IMR-90 (cell line): ENCODE results near the gene PHF14. TPM values are rescaled to one million over a fixed set of nuclear protein-coding genes. Genes with fewer than 3 reads are reported as not detected.

Experiments used
- ATAC-seq: fragments of 200-7000 bp; cut with Tn5 transposase; 2 replicates; pipeline ENCODE4 v1.9.1; 2020; ENCODE audit warnings: low read depth, mild to moderate bottlenecking, moderate library complexity
- BruUV-seq: library from RNA; stranded (reverse); fragments of 400-500 nt; replicated peaks from 2 replicates; lab custom pipeline; 2021; lab: Mats Ljungman, UMichigan
- CTCF ChIA-PET: fragments of 300-600 bp; formaldehyde crosslinking; extraction: SDS; loops from one replicate; lab custom pipeline; 2021; ENCODE audit warnings: antibody characterized with exemption; lab: Yijun Ruan, JAX
- POLR2A ChIA-PET: fragments of 300-600 bp; sonication (Branson Sonifier 250); formaldehyde crosslinking; loops from one replicate; lab custom pipeline; 2022; ENCODE audit warnings: antibody characterized with exemption; ENCODE audit not compliant: unreplicated experiment; lab: Charles Lee
- DNase-seq: peaks from one replicate; pipeline ENCODE4 v3.0.0; 2013
- H2AFZ ChIP-seq: replicated peaks from 2 replicates; pipeline ENCODE3; 2013; ENCODE audit warnings: low read length, mild to moderate bottlenecking; ENCODE audit not compliant: poor library complexity
- H2AK5ac ChIP-seq: 2 replicates; pipeline ENCODE4 v1.6.1; 2013; ENCODE audit warnings: low read depth, low read length, inconsistent platforms
- H2AK9ac ChIP-seq: replicated peaks from 2 replicates; pipeline ENCODE3; 2013; ENCODE audit warnings: mild to moderate bottlenecking, low read depth, low read length, moderate library complexity; ENCODE audit not compliant: poor library complexity
- H2BK120ac ChIP-seq: 2 replicates; pipeline ENCODE4 v1.6.1; 2013; ENCODE audit warnings: low read depth, low read length, inconsistent platforms
- H2BK15ac ChIP-seq: 3 replicates; pipeline ENCODE4 v1.6.1; 2013; ENCODE audit warnings: low read depth, low read length, inconsistent platforms
- H2BK20ac ChIP-seq: 2 replicates; pipeline ENCODE4 v1.6.1; 2013; ENCODE audit warnings: low read depth, mild to moderate bottlenecking, inconsistent platforms, low read length, moderate library complexity
- H2BK5ac ChIP-seq: 2 replicates; pipeline ENCODE4 v1.6.1; 2013; ENCODE audit warnings: mild to moderate bottlenecking, low read depth, low read length, inconsistent platforms; ENCODE audit not compliant: poor library complexity, severe bottlenecking
- H3K14ac ChIP-seq: replicated peaks from 2 replicates; pipeline ENCODE4 v1.6.1; 2013; ENCODE audit warnings: low read depth, low read length, inconsistent platforms
- H3K18ac ChIP-seq: 2 replicates; pipeline ENCODE4 v1.6.1; 2013; ENCODE audit warnings: low read depth, low read length, control low read depth
- H3K23ac ChIP-seq: 2 replicates; pipeline ENCODE4 v1.6.1; 2013; ENCODE audit warnings: low read depth, low read length, inconsistent platforms
- H3K27ac ChIP-seq: 2 replicates; pipeline ENCODE4 v1.5.1; 2013; ENCODE audit warnings: mild to moderate bottlenecking, control low read depth, low read length; ENCODE audit not compliant: insufficient read depth
- H3K27me3 ChIP-seq: 2 replicates; pipeline ENCODE4 v1.6.1; 2013; ENCODE audit warnings: low read length; ENCODE audit not compliant: control insufficient read depth, insufficient read depth
- H3K36me3 ChIP-seq: 2 replicates; pipeline ENCODE4 v1.6.1; 2013; ENCODE audit warnings: low read length, mixed read lengths; ENCODE audit not compliant: control insufficient read depth, insufficient read depth
- H3K4ac ChIP-seq: 2 replicates; pipeline ENCODE4 v1.6.1; 2013; ENCODE audit warnings: low read depth, low read length, inconsistent platforms
- H3K4me1 ChIP-seq: 2 replicates; pipeline ENCODE4 v1.6.1; 2013; ENCODE audit warnings: low read length, mixed read lengths; ENCODE audit not compliant: control insufficient read depth, insufficient read depth
- H3K4me2 ChIP-seq: 2 replicates; pipeline ENCODE4 v1.6.1; 2013; ENCODE audit warnings: low read depth, mild to moderate bottlenecking, control low read depth, low read length, moderate library complexity
- H3K4me3 ChIP-seq: 2 replicates; pipeline ENCODE4 v1.5.1; 2013; ENCODE audit warnings: low read depth, mild to moderate bottlenecking, control low read depth, low read length, moderate library complexity; ENCODE audit not compliant: insufficient read depth
- H3K56ac ChIP-seq: 2 replicates; pipeline ENCODE4 v1.6.1; 2013; ENCODE audit warnings: low read length, inconsistent platforms; ENCODE audit not compliant: insufficient read depth; ENCODE audit errors: extremely low read depth
- H3K79me1 ChIP-seq, 2 experiments: 2 replicates each; pipeline ENCODE4 v1.6.1; 2013; ENCODE audit warnings: low read length in 2 of 2, inconsistent platforms in 1 of 2, low read depth in 1 of 2
- H3K9ac ChIP-seq: 2 replicates; pipeline ENCODE4 v1.6.1; 2013; ENCODE audit warnings: low read depth, low read length, control low read depth
- H3K9me1 ChIP-seq: 2 replicates; pipeline ENCODE4 v1.6.1; 2013; ENCODE audit warnings: low read length, inconsistent platforms; ENCODE audit not compliant: insufficient read depth
- H3K9me3 ChIP-seq: 2 replicates; pipeline ENCODE4 v1.6.1; 2013; ENCODE audit warnings: low read length; ENCODE audit not compliant: control insufficient read depth, insufficient read depth
- H4K20me1 ChIP-seq: 2 replicates; pipeline ENCODE4 v1.6.1; 2013; ENCODE audit warnings: low read length, inconsistent platforms; ENCODE audit not compliant: insufficient read depth
- H4K5ac ChIP-seq: 2 replicates; pipeline ENCODE4 v1.6.1; 2013; ENCODE audit warnings: mild to moderate bottlenecking, low read depth, low read length, control low read depth
- H4K8ac ChIP-seq, 2 experiments: 2 replicates each; pipeline ENCODE4 v1.6.1; 2013; ENCODE audit warnings: low read depth in 2 of 2, low read length in 2 of 2, control low read depth in 1 of 2, inconsistent platforms in 1 of 2
- H4K91ac ChIP-seq: 2 replicates; pipeline ENCODE4 v1.6.1; 2013; ENCODE audit warnings: low read depth, low read length, inconsistent platforms; ENCODE audit not compliant: insufficient read depth
- BHLHE40 ChIP-seq: fragments of 150-350 bp; IDR thresholded peaks from 2 replicates; pipeline ENCODE4 v1.6.1; 2016; ENCODE audit warnings: mild to moderate bottlenecking, low read depth, low read length
- CEBPB ChIP-seq: IDR thresholded peaks from 2 replicates; pipeline ENCODE4 v1.6.1; 2012; ENCODE audit warnings: low read depth, low read length, improper control_type of control experiment
- CHD1 ChIP-seq: IDR thresholded peaks from 2 replicates; pipeline ENCODE4 v1.6.1; 2012; ENCODE audit warnings: low read depth, low read length, improper control_type of control experiment
- FOS ChIP-seq: fragments of 150-350 bp; IDR thresholded peaks from 2 replicates; pipeline ENCODE4 v1.6.1; 2016; ENCODE audit warnings: low read depth, low read length
- MAFK ChIP-seq: IDR thresholded peaks from 2 replicates; pipeline ENCODE4 v1.6.1; 2012; ENCODE audit warnings: low read depth, low read length, improper control_type of control experiment
- MAZ ChIP-seq: IDR thresholded peaks from 2 replicates; pipeline ENCODE4 v1.6.1; 2012; ENCODE audit warnings: low read depth, mild to moderate bottlenecking, low read length, improper control_type of control experiment, moderate library complexity, borderline replicate concordance
- MXI1 ChIP-seq: IDR thresholded peaks from 2 replicates; pipeline ENCODE4 v1.6.1; 2012; ENCODE audit warnings: low read depth, mild to moderate bottlenecking, low read length, moderate library complexity, borderline replicate concordance
- NFE2L2 ChIP-seq: fragments of 150-350 bp; IDR thresholded peaks from 2 replicates; pipeline ENCODE4 v1.6.1; 2016; ENCODE audit warnings: low read depth, mild to moderate bottlenecking, low read length
- POLR2A ChIP-seq: IDR thresholded peaks from 2 replicates; pipeline ENCODE4 v1.6.1; 2012; ENCODE audit warnings: mild to moderate bottlenecking, low read depth, low read length
- RCOR1 ChIP-seq: IDR thresholded peaks from 2 replicates; pipeline ENCODE4 v1.6.1; 2012; ENCODE audit warnings: mild to moderate bottlenecking, low read length, improper control_type of control experiment; ENCODE audit not compliant: insufficient replicate concordance
- RFX5 ChIP-seq: IDR thresholded peaks from 2 replicates; pipeline ENCODE4 v1.8.0; 2012; ENCODE audit warnings: low read depth, mild to moderate bottlenecking, low read length, moderate library complexity
- SMC3 ChIP-seq: fragments of 150-350 bp; IDR thresholded peaks from 2 replicates; pipeline ENCODE4 v1.6.1; 2016; ENCODE audit warnings: low read depth, mild to moderate bottlenecking, antibody characterized with exemption, low read length, moderate library complexity
- WGBS, 2 experiments: methylation state at CpG; one replicate each; pipeline versions ENCODE4 v1.1.5 to v1.1.7; 2013; ENCODE audit warnings: missing lambda C conversion rate in 2 of 2; ENCODE audit not compliant: insufficient read length in 1 of 2; ENCODE audit errors: extremely low coverage in 2 of 2; 5-methylcytosine and 5-hydroxymethylcytosine counted together
- dilution Hi-C: fragments of 300-500 bp; cut with HindIII; formaldehyde crosslinking; loops from one replicate; pipeline ENCODE4 v1.14.3; 2018; ENCODE audit warnings: low sequenced_read_pairs; ENCODE audit not compliant: unreplicated experiment
- in situ Hi-C: fragments of 300-500 bp; cut with MboI; formaldehyde crosslinking; loops from 3 replicates; pipeline ENCODE4 v1.14.3; 2019; ENCODE audit warnings: low sequenced_read_pairs, inconsistent platforms, mixed read lengths
- intact Hi-C: fragments of 100-400 bp; cut with micrococcal nuclease; formaldehyde crosslinking; loops from 2 replicates; pipeline ENCODE4 v1.10.0; 2022
- polyA plus RNA-seq, 3 experiments: library from polyadenylated mRNA; depleted of rRNA; stranded (reverse); fragments of >200 nt; gene quantifications; 2 replicates each; pipeline ENCODE4 v1.2.3, GENCODE V29; 2012; ENCODE audit warnings: low replicate concordance in 1 of 3
- total RNA-seq: library from RNA; depleted of rRNA; stranded (reverse); fragments of >200 nt; gene quantifications from 2 replicates; pipeline ENCODE4 v1.2.3, GENCODE V29; 2012
- TF ChIP-seq, protein P1 (sequence below): fragments of 150-350 bp; IDR thresholded peaks from 2 replicates; pipeline ENCODE4 v1.6.1; 2017; ENCODE audit warnings: mild to moderate bottlenecking, antibody characterized with exemption, low read length, low read depth
- TF ChIP-seq, protein P2 (sequence below): fragments of 150-350 bp; IDR thresholded peaks from 2 replicates; pipeline ENCODE4 v1.6.1; 2016; ENCODE audit warnings: low read depth, mild to moderate bottlenecking, low read length, moderate library complexity, borderline replicate concordance
- TF ChIP-seq, protein P3 (sequence below): conservative IDR thresholded peaks from 2 replicates; pipeline ENCODE4 v1.5.1; 2012; ENCODE audit warnings: mild to moderate bottlenecking, low read depth, low read length, improper control_type of control experiment

The PHF14 gene
- total and polyA plus RNA-seq, 2 of the 4 experiments (the other 2 are of a cell fraction) = 8.7 to 17.2 TPM

DNA sequence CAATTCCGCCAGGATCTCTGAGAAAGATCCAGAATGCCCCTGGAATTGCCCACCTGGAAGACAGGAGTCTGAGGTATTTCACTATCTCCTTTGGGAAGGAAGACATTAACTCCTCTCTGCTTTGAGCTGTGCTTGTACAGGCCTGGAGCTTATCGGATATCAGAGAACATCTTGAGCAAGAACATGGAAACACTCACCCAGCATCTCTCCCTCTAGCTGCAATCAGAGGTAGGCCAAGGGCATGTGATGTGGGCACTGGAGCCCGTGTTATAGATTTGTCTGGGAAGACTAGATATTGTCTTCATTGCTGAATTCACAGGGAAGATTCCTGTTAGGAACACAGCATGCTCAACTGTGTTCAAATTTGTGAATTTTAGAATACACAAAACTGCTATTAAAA lies 233.9 kb downstream of the PHF14 start:
- H3K23ac ChIP-seq = no peak overlapping the region
- H2BK15ac ChIP-seq = no peak overlapping the region
- no peaks in the 10 kb centered on the region for H3K36me3 ChIP-seq
- H3K27ac ChIP-seq = no peak overlapping the region
- H4K5ac ChIP-seq = no peak overlapping the region
- H3K4ac ChIP-seq = no peak overlapping the region
- no peak overlapping the region for H2BK5ac ChIP-seq
- POLR2A ChIA-PET = no interaction called here
- H3K9ac ChIP-seq = no peak overlapping the region
- H3K4me2 ChIP-seq = no peak overlapping the region
- no peaks in the 10 kb centered on the region; the same call in 1 of the 2 replicates for H3K27me3 ChIP-seq
- no peak overlapping the region for H2AK5ac ChIP-seq
- intact Hi-C loops = no loop called here
- no peak overlapping the region for H2AK9ac ChIP-seq
- BruUV-seq = no TSS peak
- DNase-seq (no peak), ATAC-seq (no peak)
- WGBS, 2 experiments = 100% methylated on average over 1 of the region's 3 CpGs; no CpG with 5 or more reads in 1 of the 2 experiments
- CTCF ChIA-PET = no interaction called here
- dilution Hi-C loops = no loop called here
- no peaks in the 10 kb centered on the region for H3K9me1 ChIP-seq
- no peak overlapping the region for H4K91ac ChIP-seq
- H3K56ac ChIP-seq = no peak overlapping the region
- no peak overlapping the region for H2AFZ ChIP-seq
- peaks cover 2% of the 10 kb centered on the region; the same call in 1 of the 2 replicates for H3K4me1 ChIP-seq
- no peak overlapping the region for H4K8ac ChIP-seq
- no peaks in the 10 kb centered on the region for H4K20me1 ChIP-seq
- in situ Hi-C loops = no loop called here
- H3K14ac ChIP-seq = no peak overlapping the region
- no peak overlapping the region for H2BK120ac ChIP-seq
- H3K9me3 ChIP-seq = no peaks in the 10 kb centered on the region
- TF ChIP-seq FOS (no peak), POLR2A (no peak), CEBPB (no peak), MAZ (no peak), MAFK (no peak), NFE2L2 (no peak), RFX5 (no peak), RCOR1 (no peak), SMC3 (no peak), BHLHE40 (no peak), CHD1 (no peak), MXI1 (no peak)
- TF ChIP-seq, protein P1, sequence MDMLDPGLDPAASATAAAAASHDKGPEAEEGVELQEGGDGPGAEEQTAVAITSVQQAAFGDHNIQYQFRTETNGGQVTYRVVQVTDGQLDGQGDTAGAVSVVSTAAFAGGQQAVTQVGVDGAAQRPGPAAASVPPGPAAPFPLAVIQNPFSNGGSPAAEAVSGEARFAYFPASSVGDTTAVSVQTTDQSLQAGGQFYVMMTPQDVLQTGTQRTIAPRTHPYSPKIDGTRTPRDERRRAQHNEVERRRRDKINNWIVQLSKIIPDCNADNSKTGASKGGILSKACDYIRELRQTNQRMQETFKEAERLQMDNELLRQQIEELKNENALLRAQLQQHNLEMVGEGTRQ = no peak
- TF ChIP-seq, protein P2, sequence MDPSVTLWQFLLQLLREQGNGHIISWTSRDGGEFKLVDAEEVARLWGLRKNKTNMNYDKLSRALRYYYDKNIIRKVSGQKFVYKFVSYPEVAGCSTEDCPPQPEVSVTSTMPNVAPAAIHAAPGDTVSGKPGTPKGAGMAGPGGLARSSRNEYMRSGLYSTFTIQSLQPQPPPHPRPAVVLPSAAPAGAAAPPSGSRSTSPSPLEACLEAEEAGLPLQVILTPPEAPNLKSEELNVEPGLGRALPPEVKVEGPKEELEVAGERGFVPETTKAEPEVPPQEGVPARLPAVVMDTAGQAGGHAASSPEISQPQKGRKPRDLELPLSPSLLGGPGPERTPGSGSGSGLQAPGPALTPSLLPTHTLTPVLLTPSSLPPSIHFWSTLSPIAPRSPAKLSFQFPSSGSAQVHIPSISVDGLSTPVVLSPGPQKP = no peak
- TF ChIP-seq, protein P3, sequence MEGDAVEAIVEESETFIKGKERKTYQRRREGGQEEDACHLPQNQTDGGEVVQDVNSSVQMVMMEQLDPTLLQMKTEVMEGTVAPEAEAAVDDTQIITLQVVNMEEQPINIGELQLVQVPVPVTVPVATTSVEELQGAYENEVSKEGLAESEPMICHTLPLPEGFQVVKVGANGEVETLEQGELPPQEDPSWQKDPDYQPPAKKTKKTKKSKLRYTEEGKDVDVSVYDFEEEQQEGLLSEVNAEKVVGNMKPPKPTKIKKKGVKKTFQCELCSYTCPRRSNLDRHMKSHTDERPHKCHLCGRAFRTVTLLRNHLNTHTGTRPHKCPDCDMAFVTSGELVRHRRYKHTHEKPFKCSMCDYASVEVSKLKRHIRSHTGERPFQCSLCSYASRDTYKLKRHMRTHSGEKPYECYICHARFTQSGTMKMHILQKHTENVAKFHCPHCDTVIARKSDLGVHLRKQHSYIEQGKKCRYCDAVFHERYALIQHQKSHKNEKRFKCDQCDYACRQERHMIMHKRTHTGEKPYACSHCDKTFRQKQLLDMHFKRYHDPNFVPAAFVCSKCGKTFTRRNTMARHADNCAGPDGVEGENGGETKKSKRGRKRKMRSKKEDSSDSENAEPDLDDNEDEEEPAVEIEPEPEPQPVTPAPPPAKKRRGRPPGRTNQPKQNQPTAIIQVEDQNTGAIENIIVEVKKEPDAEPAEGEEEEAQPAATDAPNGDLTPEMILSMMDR = no peak
- H3K79me1 ChIP-seq = no peaks in the 10 kb centered on the region
- H2BK20ac ChIP-seq = no peak overlapping the region
- H3K18ac ChIP-seq = no peak overlapping the region
- no peak overlapping the region for H3K4me3 ChIP-seq
